ENCODE measurements around the gene BLTP3A. TPM values are rescaled to one million over a fixed set of nuclear protein-coding genes. Genes with fewer than 3 reads are reported as not detected.

BLTP3A gene
- total and polyA plus RNA-seq, 2 of the 13 experiments (the other 11 are each of a cell fraction or from before 2014, with no cell fraction given): 22.1 to 24.0 TPM

DNA sequence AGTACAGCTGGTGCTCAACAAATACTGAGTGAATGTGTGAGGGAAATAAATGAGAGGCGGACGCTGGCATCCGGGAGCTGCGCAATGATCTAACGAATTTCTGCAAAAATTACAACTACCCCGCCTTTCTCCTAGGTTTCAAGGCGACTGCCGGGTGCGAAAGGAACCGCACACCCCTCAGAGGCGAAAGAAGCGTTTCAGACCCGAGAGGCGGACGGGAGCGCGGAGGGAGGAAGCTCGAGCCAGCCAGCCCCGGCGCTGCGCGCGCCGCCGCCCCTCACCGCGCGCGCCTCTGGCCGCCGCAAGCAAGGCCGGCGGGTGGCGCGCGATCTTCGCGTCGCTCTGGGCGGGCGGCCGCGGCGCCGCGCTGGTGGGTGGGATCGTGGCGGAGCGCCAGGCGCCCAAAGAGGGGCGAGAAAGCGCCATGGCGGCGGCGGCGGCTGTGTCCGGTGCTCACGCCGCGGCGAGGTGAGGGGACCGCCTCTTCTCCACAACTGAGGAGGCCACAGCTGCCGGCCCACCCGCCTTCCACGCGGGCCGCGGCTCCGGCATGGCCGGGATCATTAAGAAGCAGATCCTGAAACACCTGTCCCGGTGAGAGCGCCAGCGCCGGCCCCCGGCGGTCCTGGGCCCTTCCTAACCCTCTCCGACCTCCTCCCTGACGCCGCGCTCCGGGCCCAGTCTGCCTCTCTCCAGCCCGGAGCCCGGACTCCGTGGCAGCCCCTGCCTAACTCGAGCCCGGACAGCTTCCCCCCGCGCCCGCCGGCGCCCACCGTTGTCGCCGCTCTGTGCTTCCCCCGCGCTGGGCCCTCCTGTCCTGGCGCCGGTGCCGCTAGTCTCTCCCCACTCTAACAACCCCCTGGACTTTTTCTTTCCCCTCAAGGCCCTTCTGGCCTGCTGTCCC, at the start of gene BLTP3A (continued):
- TF ChIP-seq, protein P1, sequence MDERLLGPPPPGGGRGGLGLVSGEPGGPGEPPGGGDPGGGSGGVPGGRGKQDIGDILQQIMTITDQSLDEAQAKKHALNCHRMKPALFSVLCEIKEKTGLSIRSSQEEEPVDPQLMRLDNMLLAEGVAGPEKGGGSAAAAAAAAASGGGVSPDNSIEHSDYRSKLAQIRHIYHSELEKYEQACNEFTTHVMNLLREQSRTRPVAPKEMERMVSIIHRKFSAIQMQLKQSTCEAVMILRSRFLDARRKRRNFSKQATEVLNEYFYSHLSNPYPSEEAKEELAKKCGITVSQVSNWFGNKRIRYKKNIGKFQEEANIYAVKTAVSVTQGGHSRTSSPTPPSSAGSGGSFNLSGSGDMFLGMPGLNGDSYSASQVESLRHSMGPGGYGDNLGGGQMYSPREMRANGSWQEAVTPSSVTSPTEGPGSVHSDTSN (CRISPR knock-in tag; IDR thresholded peaks at IDR 0.05): no peak
- no peak for TF ChIP-seq STAG1 (CRISPR knock-in tag; IDR thresholded peaks at IDR 0.05)
- 0 out of 2 replicates have a peak, but pooled peaks have one; percentile 7 for TF ChIP-seq DR1 (CRISPR knock-in tag; IDR thresholded peaks at IDR 0.05)
- peak; percentile 16; the same call in 1 of the 2 replicates for TF ChIP-seq KMT2B (CRISPR knock-in tag; IDR thresholded peaks at IDR 0.05)
- TF ChIP-seq, protein P2, sequence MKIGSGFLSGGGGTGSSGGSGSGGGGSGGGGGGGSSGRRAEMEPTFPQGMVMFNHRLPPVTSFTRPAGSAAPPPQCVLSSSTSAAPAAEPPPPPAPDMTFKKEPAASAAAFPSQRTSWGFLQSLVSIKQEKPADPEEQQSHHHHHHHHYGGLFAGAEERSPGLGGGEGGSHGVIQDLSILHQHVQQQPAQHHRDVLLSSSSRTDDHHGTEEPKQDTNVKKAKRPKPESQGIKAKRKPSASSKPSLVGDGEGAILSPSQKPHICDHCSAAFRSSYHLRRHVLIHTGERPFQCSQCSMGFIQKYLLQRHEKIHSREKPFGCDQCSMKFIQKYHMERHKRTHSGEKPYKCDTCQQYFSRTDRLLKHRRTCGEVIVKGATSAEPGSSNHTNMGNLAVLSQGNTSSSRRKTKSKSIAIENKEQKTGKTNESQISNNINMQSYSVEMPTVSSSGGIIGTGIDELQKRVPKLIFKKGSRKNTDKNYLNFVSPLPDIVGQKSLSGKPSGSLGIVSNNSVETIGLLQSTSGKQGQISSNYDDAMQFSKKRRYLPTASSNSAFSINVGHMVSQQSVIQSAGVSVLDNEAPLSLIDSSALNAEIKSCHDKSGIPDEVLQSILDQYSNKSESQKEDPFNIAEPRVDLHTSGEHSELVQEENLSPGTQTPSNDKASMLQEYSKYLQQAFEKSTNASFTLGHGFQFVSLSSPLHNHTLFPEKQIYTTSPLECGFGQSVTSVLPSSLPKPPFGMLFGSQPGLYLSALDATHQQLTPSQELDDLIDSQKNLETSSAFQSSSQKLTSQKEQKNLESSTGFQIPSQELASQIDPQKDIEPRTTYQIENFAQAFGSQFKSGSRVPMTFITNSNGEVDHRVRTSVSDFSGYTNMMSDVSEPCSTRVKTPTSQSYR (CRISPR knock-in tag; IDR thresholded peaks at IDR 0.05; ENCODE audit: borderline replicate concordance): no peak; the same call in 1 of the 2 replicates
- TF ChIP-seq NR1H2 (CRISPR knock-in tag; IDR thresholded peaks at IDR 0.05; ENCODE audit: borderline replicate concordance, low read depth): peak; percentile 41; the same call in 1 of the 2 replicates
- TF ChIP-seq, protein P3, sequence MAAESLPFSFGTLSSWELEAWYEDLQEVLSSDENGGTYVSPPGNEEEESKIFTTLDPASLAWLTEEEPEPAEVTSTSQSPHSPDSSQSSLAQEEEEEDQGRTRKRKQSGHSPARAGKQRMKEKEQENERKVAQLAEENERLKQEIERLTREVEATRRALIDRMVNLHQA (CRISPR knock-in tag; IDR thresholded peaks at IDR 0.05): no peak
- peak; percentile 89 for TF ChIP-seq YY1 (IDR thresholded peaks at IDR 0.05; ENCODE audit: insufficient read depth, insufficient replicate concordance, low read depth, low read length)
- TF ChIP-seq ATF7-NPFF (CRISPR knock-in tag; IDR thresholded peaks at IDR 0.05; ENCODE audit: low read depth): peak; percentile 82
- TF ChIP-seq, protein P4, sequence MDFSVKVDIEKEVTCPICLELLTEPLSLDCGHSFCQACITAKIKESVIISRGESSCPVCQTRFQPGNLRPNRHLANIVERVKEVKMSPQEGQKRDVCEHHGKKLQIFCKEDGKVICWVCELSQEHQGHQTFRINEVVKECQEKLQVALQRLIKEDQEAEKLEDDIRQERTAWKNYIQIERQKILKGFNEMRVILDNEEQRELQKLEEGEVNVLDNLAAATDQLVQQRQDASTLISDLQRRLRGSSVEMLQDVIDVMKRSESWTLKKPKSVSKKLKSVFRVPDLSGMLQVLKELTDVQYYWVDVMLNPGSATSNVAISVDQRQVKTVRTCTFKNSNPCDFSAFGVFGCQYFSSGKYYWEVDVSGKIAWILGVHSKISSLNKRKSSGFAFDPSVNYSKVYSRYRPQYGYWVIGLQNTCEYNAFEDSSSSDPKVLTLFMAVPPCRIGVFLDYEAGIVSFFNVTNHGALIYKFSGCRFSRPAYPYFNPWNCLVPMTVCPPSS (IDR thresholded peaks at IDR 0.05): no peak
- TF ChIP-seq ZBTB7B (CRISPR knock-in tag; IDR thresholded peaks at IDR 0.05): 0 out of 2 replicates have a peak, but pooled peaks have one; percentile 28
- TF ChIP-seq ARHGAP35 (CRISPR knock-in tag; IDR thresholded peaks at IDR 0.05; ENCODE audit: borderline replicate concordance): 0 out of 2 replicates have a peak, but pooled peaks have one; percentile 37
- no peak for TF ChIP-seq JARID2 (CRISPR knock-in tag; IDR thresholded peaks at IDR 0.05; ENCODE audit: insufficient replicate concordance)
- TF ChIP-seq NAIF1 (CRISPR knock-in tag; IDR thresholded peaks at IDR 0.05; ENCODE audit: borderline replicate concordance): 0 out of 2 replicates have a peak, but pooled peaks have one; percentile 21
- peak; percentile 39; the same call in 1 of the 2 replicates for TF ChIP-seq BORCS8-MEF2B (CRISPR knock-in tag; IDR thresholded peaks at IDR 0.05)

Measured in HepG2 (cell line).